ENCODE results near the gene TNS3.
"Not testable (repeated sequence)": the region's sequence is repeated elsewhere in the genome, so short reads cannot be mapped to it uniquely, and the experiment has no call there.

TNS3 gene

DNA sequence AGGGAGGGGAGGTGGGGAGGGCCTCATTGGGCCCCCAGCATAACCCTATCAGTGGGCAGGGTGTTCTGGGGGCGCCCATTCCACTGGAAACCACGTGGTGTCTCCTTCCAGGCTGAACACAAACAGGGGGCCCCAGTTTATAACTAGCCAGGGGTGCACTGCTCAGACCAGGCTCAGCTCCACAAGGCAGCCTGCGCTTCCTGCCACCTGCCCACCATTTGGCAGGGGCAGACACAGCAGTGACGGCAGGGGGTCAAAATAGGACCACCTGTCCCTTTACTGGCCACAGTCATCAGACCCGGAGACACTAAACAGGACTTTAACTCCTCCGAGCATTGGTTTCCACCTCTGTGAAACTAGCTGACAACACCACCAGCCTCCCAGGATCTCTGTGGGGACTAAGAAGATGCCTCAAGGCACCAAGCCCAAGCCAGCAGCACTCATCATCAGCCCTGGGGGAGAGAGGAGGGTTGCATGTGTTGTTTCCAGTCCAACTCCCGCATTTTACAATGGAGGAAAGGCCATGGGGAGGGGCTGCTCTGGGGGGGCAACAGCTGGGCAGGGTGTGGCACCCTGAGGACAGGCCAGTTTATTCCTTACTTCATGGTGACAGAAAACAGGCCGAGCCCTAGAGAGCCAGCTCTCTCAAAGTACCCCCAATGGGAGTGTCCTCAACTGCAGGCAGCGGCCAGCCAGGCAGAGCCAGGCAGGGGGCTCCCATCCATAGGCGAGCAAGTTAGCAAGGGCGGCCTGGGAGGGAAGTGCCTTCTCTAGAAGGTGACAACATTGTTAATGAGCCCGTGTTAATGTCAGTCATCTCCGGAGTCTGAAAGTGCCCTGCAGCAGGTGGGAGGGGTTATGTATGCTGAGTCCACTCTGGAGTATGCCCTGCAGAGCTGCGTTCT is 127.6 kb downstream of the TNS3 start:
- DNase-seq (ENCODE audit: low read depth in 4 of 4, low spot score in 1 of 4), result no peak

DNA sequence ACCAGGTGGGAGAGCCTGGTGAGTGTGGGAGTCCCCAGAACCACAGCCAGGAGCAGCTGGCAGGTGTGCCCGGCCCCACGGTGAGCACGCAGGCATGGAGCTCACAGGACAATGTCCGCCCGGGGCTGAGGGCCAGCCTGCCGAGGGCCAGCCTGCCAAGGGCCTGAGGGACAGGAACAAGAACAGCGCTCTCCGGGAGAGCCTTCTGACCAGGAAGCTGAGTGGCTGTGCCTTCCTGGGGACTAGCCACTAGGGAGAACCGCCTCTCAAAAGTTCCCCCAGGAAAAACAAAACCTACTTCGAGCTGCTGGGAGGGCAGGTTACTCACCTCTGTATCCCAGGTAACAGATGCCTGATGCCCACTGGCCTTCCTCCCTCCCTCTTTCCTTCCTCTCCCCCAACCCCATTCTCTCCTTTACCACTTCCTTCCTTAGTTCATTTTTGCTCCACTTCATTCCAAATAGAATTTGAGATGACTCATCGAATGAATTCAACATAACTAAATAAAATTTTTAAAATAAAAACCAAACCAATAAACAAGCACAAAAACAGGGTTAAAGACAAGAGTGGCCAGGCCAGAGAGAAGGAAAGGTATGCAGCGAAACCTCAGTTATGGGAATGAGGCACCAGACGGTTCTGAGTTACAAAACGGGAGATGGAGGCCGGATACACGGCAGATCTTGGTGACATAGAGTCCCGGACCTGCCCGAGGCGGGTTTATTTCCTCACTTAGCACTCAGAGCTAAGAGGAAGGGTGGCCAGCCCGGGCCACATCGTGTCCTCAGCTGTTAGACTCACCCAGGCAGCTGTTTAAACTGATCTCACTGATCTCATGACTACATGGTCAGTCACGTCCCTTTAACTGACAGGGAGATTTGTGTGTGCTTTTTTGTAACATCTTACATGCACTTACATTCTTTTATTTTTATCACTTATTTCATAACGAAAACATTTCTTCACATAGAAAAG is 128.5 kb downstream of the TNS3 start:
- DNase-seq (ENCODE audit: low read depth in 4 of 4, low spot score in 1 of 4), result no peak

DNA sequence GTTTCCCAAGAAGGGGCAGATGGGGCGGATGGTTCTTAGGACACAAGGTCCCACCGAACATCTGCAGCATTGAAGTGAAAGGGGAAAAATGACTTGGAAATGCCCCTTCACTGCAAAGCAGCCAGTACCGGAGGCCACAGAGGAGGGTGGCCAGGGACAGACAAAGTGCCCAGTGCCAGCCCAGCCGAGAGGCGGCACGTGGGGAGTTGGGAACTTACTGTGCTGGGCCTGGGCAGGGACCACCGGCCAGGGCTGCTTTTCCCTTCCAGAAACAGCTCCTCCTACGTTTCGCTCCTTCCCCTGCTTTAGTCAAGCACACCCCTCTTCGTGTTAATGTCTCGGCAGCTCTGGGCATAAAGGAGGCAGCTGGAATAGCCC is 129.2 kb downstream of the TNS3 start:
- no peak for DNase-seq (ENCODE audit: low read depth in 4 of 4, low spot score in 1 of 4)

DNA sequence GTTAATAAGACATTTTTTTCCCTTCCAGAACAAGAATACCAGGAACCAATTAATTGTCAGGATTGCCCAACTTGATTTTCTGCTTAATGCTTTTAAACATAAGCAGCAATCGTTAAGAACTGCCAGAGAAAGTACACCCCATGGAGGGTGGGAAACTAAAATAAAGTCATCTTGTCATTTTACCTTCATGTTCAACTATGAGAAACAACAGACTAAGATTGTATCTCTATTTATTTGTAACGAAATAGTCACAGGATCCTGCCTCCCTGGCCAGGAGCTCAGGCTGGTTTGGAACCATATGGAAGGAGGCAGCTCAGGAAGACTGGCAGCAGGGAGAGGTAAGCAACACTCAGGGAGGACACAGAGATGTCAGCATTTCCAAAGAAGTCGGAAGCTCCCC is 129.6 kb downstream of the TNS3 start:
- DNase-seq (ENCODE audit: low read depth in 4 of 4, low spot score in 1 of 4), result no peak

DNA sequence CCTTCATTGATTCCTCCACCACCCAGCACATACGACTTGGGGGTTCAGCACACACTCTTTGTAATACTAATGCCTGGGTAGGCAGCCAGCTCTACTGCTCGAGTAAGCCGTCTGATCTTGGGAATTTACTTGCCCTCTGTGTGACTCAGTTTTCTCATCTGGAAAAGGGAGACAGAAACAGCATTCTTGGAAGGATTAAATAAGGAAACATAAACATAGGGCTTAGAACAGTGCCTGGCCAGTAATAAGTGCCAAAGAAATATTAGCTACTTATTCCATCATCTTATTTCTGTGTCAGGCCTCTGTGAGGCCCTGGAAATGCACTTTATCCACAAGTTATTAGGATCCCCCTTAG is 130.1 kb downstream of the TNS3 start:
- DNase-seq (ENCODE audit: low read depth in 4 of 4, low spot score in 1 of 4), result no peak

DNA sequence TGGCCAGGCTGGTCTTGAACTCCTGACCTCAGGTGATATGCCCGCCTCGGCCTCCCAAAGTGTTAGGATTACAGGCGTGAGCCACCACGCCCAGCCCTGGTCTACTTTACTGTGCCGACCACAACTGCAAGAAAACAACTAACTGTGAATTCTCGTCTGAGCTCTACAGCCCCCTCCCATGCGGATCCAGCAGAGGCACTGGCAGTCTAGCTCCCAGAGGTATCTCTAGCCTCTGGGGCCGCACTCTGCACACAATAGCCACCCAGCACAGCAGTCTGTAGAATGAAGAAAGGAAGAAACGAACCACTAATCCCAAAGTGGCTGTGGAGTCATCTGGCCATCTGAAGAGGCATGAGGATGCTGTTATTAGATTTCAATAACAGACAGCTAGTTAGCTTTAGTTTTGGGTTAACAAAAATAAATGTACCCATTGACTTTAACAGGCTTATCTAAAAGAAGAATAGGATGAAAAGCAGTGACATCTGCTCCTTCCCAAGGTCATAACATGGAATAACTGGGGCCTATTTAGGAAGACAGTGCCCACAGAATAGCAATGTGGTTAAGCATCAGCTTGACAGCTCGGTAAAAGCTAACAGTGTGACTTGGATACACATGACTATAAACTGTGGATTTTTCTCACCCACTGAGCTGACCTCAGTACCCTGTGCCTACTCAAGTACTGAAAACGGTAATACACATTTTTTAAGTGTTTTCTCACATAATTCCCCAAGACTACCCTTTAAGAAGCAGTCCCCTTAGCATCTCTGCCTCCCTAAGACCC is 131.9 kb downstream of the TNS3 start:
- no peak for DNase-seq (ENCODE audit: low read depth in 4 of 4, low spot score in 1 of 4)

DNA sequence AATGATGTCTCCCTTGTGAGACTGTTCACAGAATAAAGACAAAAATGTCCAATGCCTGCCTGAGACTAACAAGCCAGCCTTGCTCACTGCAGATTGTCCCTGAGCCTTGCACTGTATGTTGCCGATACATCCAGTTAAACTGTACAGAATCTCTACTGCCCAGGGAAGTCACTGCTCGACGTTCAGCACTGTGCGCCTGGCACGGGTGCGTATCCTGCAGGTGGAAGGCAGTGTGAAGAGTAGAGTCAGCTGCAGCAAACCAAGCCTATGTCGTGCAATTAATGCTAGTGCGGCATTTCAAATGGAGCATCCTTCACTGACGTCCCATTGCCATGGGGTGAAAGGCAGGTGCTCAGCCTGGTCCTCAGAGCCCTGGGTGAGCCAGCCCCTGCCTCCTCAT is 132.9 kb downstream of the TNS3 start:
- DNase-seq (ENCODE audit: low read depth in 4 of 4, low spot score in 1 of 4), result no peak

DNA sequence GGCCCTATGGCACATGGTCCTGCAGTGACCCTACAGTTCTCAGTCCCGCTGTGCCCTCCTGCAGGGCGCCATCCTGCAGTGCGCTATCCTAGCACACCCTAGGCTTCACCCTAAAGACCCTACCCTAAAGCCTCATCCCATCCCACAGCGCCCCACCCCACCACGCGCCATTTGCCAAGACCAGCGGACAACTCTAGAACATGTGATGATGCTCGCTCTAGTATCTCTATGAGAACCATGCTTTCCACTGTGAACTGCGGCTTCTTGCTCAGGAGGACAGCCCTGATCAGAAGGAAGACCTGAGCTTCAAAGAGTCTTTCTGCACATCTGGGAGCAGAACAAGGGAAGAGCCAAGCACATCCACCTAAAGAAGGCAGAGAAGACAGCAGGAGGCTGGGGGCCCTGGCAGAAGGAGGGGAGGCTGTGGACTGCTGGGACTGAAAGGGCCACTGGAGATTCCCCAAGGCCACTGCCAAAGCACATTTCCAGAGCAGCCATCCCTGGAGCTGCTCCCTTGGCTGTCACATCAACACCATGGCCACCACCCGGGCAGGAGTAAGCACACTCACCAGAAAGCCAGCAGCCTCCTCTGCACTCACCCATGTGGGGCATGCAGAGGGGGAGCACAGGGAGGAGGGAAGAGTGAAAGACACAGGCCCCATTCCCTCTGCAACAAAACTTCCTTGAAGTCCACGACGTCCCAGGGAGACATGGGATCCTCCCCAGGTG is 134.1 kb downstream of the TNS3 start:
- DNase-seq (ENCODE audit: low read depth in 4 of 4, low spot score in 1 of 4), result no peak

DNA sequence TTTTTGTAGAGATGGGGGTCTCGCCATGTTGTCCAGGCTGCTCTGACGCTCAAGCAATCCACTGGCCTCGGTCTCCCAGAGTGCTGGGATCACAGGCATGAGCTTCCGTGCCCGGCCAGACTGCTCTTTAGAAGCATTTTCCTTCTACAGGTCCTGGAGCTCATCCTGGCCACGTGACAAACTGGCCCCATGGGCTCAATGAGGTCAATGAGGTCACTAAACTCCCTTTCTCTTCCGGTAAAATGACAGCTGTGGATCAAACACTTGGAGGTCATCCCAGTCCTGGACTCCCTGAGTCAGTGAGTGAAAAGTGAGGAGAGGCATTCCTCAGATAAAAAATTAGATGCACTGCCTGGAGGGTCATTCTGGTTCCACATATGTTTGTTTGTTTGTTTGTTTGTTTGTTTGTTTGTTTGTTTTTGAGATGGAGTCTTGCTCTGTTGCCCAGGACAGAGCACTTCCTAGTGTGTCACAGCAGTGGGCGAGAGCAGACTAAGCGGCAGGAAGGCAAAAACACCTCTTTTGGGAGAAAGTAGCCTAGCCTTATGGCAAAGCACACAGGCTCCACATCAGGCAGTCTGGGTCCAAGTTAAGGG is 134.9 kb downstream of the TNS3 start:
- no peak for DNase-seq (ENCODE audit: low read depth in 4 of 4, low spot score in 1 of 4)

DNA sequence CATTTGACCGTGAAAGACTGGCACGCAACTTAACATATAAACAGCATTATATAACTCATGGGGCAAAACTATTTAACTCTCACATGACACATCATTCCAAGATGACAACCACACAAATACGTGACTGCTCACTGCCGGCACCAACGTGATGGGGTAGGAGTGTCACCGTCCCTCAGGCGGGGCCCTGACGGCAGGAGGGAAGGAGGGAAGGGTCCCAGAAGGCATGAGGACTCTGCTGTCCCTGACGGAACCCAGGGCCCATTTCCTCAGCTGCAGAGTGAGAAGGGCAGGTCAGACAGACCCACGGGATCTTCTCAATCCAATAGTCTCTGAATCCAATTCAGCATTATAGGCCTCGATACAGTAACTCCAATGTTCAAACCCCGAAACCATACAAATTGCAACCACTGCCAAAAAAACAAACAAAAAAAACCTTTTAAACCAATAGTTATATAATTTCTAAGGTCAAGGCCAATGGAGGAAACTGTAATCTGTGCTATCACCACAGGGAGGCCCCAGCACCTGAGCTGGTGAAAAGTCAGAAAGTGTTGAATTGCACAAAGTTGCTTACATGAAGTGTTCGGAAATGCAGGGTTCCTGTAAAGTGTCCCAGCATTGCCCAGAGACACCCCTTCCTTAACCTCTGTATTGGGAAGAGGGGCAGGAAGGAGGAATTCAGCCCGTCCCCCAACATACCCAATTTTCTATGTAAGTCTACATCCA is 137.4 kb downstream of the TNS3 start:
- DNase-seq (ENCODE audit: low read depth in 4 of 4, low spot score in 1 of 4), result no peak

DNA sequence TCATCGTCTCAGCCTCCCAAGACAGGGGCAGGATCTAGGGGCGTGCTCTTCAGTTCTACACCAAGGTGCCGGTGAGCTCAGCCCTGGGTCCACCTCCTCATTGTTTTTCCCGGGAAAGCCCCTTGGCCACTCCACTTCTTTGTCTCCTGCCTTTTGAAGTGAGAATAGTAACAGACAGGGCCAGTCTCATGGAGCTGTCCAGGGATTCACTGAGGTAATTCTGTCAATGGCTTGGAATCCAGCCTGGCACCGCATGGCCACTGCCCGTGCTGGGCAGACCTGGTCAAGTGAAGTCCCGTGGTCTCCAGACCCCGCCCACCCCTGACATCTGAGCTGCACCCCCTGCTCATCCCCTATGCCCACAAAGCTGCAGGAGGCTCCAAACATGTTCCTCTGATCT is 138.9 kb downstream of the TNS3 start:
- no peak for DNase-seq (ENCODE audit: low read depth in 4 of 4, low spot score in 1 of 4)

DNA sequence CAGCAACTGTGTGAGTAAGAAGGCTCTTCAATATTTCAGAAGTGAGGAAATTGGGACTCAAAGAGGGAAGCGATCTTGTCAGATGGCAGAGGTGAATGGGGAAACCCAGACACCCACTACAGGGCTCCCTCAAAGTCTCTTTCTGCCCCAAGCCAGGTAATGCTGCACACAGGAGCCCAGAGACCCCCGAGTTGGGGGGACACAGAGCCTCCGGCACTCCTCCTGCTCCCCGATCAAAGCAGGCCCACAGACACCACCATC is 139.4 kb downstream of the TNS3 start:
- DNase-seq (ENCODE audit: low read depth in 4 of 4, low spot score in 1 of 4), result no peak

DNA sequence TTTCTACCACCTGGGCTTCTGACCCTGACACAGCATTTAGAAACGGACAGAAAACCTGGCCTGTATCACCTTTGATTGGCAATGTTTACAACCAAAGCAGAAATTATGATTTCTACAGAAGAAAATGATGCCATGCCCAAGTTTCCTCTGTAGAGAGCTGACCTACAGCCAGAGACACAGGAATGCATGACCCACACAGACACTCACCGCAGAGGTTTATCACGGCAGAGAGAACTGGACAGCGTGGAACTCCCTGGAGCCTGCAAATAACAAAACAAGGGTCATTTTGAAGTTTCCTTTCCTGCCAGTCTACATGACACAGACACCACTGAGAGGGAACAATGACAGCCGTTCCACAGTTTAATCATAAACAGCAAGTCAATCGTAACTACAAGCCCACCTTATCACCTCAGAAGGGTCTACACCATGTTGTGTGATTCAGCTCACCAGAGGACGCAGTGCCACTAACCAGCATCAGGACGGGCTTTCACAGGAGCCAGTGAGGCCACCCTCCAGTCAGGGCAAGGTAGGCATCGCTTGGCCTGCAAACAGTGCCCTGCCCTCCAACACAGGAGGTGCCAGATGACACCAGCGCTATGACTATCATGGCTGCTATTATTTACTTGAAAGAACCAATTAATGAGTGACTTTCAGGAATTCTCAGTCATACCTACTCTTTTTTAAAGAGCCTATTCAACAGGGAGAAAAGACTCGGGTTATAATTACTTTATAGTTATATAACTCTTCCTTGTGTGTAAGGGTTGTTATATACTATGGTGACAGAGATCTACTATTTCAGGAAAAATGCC is 139.9 kb downstream of the TNS3 start:
- no peak for DNase-seq (ENCODE audit: low read depth in 4 of 4, low spot score in 1 of 4)

DNA sequence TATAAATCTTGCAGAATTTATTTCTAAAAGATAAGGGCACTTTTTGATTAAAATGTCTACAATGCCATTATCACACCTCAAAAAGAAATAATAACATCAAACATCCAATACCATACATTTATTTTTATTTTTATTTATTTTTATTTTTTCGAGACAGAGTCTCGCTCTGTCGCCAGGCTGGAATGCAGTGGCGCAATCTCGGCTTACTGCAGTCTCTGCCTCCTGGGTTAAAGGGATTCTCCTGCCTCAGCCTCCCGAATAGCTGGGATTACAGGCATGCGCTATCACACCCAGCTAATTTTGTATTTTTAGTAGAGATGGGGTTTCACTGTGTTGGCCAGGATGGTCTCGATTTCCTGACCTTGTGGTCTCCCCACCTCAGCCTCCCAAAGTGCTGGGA is 140.9 kb downstream of the TNS3 start:
- not testable (repeated sequence) for DNase-seq (ENCODE audit: low read depth in 4 of 4, low spot score in 1 of 4)

DNA sequence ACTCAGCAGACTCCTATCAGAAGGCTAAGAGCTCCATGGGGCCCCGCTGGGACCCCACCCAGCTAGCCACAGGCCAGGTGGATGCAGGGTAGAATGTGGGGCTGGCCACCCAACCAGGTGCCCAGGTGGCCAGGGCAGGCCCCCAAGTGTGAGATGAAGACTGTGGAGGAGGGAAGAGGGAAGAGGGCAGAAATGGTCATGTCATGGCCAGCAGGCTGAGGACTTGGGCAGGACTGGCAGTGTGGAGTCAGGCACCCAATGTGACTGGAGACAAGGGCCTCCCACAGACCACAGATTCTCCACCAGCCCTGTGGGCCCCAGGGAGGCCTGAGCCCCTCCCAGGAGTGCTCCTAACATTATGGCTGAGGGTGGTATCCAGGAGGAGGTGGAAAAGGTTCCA is 141.6 kb downstream of the TNS3 start:
- no peak for DNase-seq (ENCODE audit: low read depth in 4 of 4, low spot score in 1 of 4)

DNA sequence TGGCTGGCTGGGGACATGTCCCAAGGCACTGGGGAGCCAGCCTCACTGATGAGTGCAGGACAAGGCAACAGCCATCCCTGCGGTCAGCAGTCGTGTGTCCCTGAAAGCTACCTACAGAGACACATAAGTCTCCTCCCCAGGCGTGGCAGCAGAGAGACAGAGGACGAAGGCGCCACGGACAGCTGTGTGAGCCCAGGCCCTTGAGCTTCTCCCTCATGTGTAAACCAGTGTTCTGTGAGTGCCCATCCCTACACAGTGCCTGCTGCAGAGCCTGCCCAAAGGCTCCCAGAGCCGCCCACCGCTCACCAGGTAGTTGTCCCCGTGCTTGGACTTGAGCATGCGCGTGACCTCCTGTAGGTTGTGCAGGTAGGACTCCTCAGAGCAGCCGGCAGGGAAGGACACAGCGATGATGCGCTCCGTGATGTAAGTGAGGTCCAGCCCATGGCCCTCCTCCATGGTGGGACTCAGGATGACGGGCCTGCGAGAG is 142.7 kb downstream of the TNS3 start:
- no peak for DNase-seq (ENCODE audit: low read depth in 4 of 4, low spot score in 1 of 4)

DNA sequence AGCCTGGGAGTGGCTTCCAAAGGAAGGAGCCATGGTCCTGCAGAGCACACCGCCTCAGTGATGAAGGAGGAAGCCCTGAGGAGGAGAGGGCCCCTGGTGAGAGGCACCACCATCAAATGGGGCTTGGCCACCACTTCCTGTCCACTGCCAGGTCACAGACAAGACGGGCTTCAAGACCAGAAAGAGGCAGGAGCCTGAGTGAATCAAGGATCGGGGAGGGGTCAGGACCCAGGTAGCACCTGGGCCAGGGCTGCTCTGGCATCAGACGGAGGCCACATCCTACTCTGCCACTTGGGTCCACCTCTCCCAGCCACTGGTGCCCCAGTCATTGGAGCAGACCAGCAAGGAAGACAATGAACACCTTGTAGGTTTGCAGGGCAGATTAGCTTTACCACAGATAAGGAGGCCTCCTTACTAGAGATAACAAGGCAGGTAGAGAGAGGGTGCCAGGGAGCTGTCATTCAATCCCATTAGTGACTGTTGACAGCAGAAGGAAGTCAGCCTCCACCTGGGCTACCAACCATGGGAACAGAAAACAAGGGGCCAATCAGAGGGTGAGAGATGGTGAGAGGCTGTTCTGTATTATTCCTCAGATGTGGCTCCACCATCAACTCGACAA is 143.4 kb downstream of the TNS3 start:
- no peak for DNase-seq (ENCODE audit: low read depth in 4 of 4, low spot score in 1 of 4)

DNA sequence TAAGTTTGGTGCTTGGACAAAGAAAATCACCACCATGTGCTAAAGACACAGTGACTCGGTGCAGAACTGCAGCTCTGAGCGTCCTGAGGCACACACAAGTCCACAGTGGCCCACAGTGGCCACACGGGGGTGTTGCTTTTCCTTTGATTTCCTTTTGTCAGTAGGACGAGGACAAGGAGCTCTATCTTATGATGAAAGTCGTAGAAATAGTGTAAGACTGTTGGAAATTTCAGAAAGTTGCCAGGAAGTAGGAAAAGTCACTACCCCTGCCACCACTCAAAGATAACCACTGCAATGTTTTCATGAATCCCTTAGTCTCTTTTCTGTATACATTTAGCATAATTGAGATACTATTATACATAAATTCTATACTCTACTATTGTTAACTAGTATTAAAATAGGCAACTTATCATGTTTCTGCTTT is 146.0 kb downstream of the TNS3 start:
- no peak for DNase-seq (ENCODE audit: low read depth in 4 of 4, low spot score in 1 of 4)

DNA sequence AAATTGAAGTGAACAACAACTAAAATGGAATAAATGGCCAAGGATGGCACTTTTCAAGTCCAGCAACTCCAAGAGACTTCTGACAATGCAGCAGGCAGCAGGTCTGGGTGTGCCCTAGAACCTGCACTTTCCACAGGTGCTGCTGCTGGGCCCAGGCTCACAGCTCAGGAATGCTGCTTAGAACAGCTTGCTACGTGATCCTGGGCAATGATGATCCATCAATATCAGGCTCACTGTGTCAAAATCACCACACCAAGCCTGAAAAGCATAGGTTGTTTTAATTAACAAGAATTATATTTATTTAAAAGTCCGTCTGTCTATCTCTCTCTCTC is 148.4 kb downstream of the TNS3 start:
- DNase-seq (ENCODE audit: low read depth in 4 of 4, low spot score in 1 of 4), result no peak

All from stimulated activated CD4-positive, alpha-beta T cell treated with anti-CD3 and anti-CD28 coated beads, Interleukin-1b, Interleukin-23, amount 100 ng/mL, for 24 hours (primary cell).